Posterior vena cava (tissue), 2 donors: Measurements from ENCODE around the gene SERPINC1. TPM values are rescaled to one million over a fixed set of nuclear protein-coding genes. Genes with fewer than 3 reads are reported as not detected.
"Not testable (repeated sequence)": the region's sequence is repeated elsewhere in the genome, so short reads cannot be mapped to it uniquely, and the experiment has no call there.

Source experiments
- DNase-seq: peaks from one replicate; pipeline ENCODE4 v3.0.0-alpha.2; 2020; ENCODE audit warnings: low spot score
- intact Hi-C, 2 donors: fragments of 100-400 bp; cut with DNase I; formaldehyde crosslinking; loops; one replicate each; pipeline versions ENCODE4 v1.14.1 to v1.14.2; 2022 to 2023
- total RNA-seq, 2 donors: library from RNA; stranded (reverse); fragmentation: NEBNext Ultra II Directional; extraction: Animal tissue kit (Norgen Biotek cat#: 25700); gene quantifications; one replicate each; pipeline ENCODE4 v1.2.1, GENCODE V29; 2021
- donor health status: DM: yes; HTN: yes; CAD: no.
- donor health status: DM: yes; HTN: yes; CAD: no.

The SERPINC1 gene
- total RNA-seq, 2 donors from 2014 or later: 0.65 TPM; not detected in 1

DNA sequence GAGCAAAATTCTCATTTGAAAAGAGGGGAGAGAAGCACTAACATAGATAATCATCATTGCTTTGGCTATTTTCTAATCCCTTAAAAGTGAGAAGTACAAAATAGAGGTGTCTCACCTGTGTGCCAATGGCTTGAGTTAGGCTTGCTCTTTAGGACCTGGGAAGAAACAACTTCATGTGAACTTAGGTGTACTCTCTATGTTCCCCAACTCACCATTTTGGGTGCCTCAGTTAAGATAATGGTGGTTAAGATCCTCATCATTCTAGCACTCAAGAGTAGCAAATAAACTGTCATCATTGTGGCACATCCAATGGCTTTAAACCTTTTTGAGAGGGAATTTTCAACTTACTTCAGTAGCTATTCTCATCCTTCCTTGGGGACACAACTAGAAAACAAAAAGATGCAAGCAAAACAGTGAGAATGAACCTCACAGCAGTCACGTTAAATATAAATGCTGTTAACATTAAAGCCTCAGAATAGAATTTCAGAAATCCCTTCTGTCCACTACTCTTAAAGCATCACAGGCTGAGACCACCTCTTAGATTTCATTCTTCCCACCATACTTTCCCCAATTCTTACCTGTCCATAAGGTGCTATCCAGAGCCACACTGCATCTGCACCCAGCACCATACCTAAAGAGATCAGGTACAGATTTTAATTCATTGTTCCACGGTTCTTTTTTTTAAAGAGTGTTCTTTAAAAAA is 50.6 kb downstream of the SERPINC1 start:
- intact Hi-C loops: no loop called here
- DNase-seq: no peak

DNA sequence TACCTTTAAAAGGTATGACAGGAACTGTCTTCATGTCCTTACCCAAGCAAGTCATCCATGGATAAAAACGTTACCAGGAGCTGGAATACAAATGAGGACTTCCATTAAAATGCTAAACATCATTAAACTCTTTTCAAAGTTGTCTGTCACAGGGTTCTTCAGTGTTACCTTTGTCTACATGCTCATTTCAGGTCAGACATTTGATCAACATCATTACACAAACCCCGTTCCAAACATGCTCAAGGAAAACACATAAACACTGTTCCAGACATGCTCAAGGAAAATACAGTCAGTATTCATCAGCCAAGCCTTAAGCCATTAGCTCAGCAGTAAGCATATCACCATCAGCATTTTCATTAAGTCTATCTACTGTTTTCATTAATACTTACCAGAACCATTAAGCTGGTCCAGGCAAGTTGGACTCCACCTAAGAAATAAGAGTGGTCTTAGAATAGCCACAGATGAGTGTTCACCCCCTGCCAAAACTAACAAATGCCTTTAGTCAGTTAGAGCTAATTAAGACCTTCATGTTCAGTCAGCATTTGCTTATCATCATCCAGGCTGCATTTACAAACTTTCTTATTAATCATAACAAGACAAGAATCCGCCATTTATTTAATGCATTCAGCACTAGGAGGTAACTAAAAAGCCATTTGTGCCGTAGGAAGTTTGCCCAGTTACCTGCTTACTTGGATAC is 51.5 kb downstream of the SERPINC1 start:
- intact Hi-C loops: no loop called here
- DNase-seq: no peak

DNA sequence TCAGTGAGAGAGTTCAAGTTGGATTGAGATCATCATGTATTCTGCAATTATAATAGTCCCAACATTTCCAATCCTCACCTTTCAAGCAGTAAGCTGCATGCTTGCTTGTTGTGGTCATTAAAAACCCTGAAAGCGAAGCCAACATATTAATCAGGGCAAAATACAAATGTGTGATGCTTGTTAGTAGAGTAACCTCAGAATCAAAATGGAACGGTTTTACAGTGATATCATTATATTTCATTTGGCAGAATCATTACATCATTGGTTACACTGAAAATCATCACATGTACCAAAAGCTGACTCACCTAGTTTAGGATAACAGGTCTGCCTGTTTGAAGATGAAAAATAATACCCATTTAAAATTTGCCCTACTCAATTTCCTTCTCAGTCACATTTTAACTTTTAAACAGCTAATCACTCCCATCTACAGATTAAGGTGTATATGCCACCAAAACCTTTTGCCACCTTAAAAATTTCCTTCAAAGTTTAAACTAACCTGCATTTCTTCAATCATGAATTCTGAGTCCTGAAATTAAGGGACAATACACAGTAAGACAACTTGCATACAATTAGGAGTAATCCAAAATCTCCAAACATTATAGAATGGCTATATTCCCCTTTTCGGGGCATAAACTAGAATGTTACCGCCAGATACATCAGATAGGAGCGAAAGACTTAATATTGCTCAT is 52.8 kb downstream of the SERPINC1 start:
- intact Hi-C loops: no loop called here
- DNase-seq: no peak

DNA sequence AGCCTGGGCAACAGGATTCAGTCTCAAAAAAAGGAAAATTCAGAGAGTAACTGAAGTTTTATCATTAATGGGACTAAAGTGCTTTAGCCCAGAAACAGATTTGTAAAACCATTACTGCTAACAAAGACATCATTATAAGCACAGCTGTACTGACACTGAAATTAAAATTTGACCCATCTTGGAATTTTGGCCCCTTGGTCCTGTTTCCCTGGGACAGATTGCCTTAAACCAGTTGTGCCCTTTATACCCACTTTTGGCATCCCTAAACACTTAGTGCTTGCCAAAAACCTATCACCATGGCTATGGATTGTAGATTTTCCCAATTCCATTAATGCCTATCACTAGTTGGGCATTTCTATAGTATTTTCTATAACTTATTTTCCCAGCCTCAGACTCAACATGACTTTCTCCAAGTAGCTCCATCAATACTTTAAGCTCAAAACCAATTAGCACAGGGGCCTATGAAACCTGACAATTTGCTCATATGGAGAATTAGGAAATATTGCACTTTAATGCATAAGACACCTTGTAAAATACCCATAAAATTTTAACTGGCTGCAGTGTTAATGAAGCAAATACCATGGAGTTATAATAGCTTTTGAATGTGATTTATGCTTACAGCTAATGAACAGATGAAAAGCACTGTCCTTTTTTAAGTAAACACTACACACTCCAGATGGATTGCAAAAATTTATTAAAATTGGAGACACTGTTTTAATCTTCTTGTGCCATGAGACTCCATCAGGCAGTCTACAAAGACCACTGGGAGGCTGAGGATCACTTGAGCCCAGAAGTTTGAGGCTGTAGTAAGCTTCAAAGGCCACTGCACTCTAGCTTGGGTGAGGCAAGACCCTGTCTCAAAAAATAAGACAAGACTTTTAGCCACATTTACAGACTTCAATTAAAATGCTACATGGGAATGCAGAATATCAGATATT is 53.6 kb downstream of the SERPINC1 start:
- DNase-seq: no peak
- intact Hi-C loops: no loop called here

DNA sequence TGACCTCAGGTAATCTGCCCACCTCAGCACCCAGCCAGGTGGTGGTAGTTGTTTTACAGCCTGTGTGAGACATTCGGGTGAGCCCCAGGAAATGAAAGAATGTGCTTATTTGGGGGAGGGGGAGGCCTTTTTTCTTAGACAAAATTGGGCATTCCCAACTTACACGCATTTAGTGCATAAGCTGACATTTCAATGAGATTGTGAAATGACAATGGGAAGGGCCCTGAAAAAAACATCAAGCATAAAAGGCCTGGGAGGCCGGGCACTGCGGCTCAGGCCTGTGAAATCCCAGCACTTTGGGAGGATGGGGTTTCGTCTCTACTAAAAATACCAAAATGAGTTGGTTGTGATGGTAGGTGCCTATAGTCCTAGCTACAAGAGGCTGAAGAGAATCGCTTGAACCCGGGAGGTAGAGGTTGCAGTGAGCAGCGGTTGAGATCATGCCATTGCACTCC is 54.3 kb downstream of the SERPINC1 start:
- DNase-seq: no peak
- intact Hi-C loops: no loop called here

DNA sequence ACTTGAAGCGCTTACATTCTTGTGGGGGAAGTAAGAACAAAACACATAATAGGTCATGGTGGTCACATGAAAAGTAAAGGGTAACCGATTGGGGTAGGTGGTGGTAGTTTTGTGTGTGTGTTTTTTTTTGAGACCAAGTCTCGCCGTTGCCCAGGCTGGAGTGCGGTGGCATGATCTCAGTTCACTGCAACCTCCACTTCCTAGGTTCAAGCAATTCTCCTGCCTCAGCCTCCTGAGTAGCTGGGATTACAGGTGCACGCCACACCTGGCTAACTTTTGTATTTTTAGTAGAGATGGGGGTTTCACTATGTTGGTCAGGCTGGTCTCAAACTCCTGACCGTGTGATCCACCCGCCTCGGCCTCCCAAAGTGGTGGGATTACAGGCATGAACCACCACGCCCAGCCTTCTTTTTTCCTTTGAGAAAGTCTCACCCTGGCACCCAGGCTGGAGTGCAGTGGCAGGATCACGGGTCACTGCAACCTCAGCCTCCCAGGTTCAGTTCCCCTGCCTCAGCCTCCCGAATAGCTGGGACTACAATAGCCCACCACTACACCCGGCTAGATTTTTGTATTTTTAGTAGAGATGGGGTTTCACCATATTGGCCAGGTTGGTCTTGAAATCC is 54.9 kb downstream of the SERPINC1 start:
- intact Hi-C loops, DNase-seq: not testable (repeated sequence)

DNA sequence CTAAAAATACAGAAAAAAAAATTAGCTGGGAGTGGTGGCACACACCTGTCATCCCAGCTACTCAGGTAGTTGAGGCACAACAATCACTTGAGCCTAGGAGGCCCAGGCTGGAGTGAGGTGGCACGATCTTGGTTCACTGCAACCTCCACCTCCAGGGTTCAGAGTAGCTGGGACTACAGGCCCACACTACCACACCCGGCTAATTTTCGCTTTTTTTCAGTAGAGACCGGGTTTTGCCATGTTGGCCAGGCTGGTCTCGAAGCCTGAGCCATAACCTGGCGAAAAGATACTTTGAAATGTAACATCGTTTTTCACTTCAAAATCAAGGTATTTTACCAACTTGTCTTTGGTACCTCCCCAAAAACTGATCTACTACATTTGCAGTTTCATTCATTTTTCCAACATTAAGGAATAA is 55.4 kb downstream of the SERPINC1 start:
- intact Hi-C loops: no loop called here
- DNase-seq: no peak

DNA sequence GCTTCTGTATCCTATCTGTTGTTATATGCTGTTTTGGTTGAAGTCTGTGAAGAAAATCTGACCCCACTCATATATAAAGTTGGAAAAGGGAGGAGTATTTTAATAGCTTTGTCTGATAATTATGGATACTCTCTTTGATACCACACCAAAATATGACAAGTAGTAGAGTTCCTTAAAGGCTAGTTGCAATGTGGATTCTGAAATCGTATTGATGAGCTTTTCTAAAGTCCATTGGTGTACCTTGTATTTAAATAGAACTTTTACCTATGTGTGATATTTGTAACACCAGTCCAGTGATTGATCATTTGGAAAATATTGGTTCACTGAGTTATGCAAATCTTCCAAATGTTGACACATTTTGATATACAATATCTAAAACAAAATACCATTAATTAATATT is 57.1 kb downstream of the SERPINC1 start:
- no peak for DNase-seq
- intact Hi-C loops: no loop called here

DNA sequence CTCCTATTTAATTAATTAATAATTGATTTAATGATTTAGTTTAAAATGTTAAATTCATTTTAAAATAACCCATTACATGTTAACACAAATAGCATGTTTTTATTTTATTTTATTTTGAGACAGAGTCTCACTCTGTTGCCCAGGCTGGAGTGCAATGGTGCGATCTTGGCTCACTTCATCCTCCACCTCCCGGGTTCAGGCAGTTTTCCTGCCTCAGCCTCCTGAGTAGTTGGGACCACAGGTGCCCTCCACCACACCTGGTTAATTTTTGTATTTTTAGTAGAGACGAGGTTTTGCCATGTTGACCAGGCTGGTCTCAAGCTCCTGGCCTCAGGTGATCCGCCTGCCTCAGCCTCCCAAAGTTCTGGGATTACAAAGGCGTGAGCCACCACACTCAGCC is 57.6 kb downstream of the SERPINC1 start:
- intact Hi-C loops, DNase-seq: not testable (repeated sequence)

DNA sequence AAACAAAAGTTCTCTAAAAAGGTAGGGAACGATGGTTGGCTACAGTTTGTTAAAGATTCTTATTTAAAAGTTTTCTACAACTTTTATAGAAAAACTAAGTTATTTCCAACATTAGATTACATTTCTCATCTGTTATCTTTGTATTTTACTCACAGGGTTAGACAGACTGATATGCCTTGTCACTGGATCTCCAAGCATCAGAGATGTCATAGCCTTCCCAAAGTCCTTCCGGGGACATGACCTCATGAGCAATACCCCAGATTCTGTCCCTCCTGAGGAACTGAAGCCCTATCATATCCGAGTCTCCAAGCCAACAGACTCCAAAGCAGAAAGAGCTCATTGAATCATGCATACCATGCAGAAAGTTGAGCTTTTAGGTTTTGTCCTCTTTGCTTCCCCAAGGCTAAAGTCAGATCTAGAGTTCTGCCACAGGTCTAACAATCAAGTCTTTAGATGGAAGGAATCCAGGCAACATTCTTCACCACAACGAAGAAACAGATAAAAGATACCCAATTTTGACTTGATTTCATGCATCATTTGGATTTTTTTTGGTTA is 59.7 kb downstream of the SERPINC1 start:
- DNase-seq: no peak

DNA sequence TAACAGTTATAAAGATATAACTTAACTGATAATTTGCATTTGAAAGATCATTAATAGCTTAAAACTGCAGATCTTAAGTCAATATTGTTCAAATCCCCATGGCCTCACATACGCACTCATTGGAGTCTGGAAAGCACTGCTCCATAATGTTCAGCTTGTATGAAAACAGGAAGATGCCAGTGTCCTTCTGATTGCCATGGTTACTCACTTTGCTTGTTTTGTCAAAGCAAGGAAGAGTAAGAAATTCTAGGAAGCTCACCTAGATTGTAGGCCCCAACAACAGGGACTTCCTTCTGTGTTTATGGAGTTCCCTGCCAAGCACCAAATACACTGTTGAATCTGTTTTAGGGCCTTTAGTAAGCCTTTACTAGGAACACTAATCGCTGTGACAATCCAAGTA is 60.2 kb downstream of the SERPINC1 start:
- DNase-seq: no peak
- intact Hi-C loops: no loop called here

More for the DNA sequence above, 59.7 kb downstream of the SERPINC1 start:
- intact Hi-C loops: no loop called here

DNA sequence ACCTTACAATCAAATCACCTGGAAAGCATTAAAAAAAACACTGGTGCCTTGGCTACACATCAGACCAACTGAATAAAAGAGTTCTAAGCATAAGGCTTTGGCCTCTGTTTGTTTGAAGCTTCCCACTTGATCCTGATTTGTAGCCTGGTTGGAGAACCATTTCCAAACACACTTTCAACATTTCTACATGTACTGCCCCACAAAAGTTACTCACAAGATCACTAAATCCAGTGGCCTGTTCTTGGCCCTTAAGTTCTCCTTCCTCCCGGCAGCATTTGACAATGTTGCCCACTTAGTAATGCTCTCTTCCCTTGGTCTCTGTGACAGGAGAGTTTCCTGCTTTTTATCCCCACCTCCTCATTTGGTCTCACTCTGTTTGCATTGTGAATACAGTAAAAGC is 61.1 kb downstream of the SERPINC1 start:
- no peak for DNase-seq
- intact Hi-C loops: no loop called here

Other genes starting within 250 kb of the SERPINC1 start
- under 1 TPM; 0.14 to 0.42 TPM for gene ANKRD45, start 247.5 kb downstream of the SERPINC1 start, total RNA-seq
- 10 to 100 TPM; 25.8 to 27.2 TPM for gene KLHL20, start 202.3 kb downstream of the SERPINC1 start, total RNA-seq
- gene DARS2, start 92.7 kb downstream of the SERPINC1 start, total RNA-seq: 1 to 10 TPM; 8.7 to 8.8 TPM
- gene CENPL, start 92.4 kb downstream of the SERPINC1 start, total RNA-seq: 1 to 10 TPM; 5.4 to 8.4 TPM
- 100 to 1,000 TPM; 185 to 193 TPM for gene GAS5, start 49.3 kb downstream of the SERPINC1 start, total RNA-seq
- gene ZBTB37, start 48.9 kb downstream of the SERPINC1 start, total RNA-seq: 10 to 100 TPM; 12.0 to 15.0 TPM
- 10 to 100 TPM; 25.8 to 27.2 TPM for gene RC3H1, start 105.0 kb upstream of the SERPINC1 start, total RNA-seq
- gene RABGAP1L, start 242.2 kb upstream of the SERPINC1 start, total RNA-seq: 10 to 100 TPM; 32.9 to 41.4 TPM